ENCODE results near the gene PCGF2.
A peak's percentile ranks its signal among the peaks of the same experiment; 100 is the strongest.

Gene PCGF2

GRCh38 chr17:38716368-38717005 lies 31.6 kb downstream of the PCGF2 start:
- DNase-seq, result no peak

GRCh38 chr17:38715216-38715943 lies 32.8 kb downstream of the PCGF2 start:
- DNase-seq, result no peak

DNA sequence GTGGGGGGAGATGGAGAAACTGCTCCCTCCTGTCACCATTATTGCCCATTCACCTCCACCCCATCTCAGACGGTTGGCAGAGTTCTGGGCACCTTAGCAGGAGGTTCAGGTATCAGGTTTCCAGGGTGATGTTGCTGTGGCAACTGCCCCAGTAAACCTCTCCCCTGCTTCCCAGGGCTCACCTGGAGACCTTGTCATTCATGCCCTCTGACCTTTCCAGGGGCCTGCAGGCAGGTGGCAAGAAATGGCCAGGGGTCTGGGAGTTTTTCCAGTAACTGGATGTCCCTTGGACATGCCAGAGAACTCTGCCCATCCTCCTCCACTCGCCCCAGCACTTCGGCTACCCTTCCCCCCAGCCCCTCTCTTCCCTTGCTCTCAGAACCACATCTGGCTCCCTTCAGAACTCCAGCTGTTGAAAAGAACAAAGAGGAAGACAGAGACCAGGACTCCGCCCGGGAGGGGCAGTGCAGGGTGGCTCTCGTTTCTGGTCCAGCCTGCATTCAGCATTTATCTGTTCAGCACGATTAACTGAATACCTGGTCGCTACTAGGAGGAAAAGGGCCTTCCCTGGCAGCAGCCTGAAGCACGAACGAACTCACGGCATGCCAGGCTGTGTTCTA lies 34.6 kb downstream of the PCGF2 start:
- DNase-seq, result no peak

DNA sequence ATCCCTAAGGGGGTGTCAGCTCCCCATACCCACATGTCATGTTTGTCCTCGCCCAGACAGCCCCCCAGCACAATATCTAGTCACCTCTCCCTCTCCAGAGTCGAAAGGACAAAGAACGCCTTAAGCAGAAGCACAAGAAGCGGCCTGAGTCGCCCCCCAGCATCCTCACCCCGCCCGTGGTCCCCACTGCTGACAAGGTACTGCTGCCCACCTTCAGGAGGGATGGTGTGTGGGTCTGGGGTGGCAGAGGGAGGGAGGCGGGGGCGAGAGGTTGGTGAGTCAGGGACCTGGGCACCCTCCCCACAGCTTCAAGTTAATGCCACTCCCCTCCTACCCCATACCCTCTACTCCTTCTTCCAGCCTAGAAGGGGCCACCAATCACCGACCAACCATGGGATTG lies 35.5 kb downstream of the PCGF2 start:
- no peak for DNase-seq

DNA sequence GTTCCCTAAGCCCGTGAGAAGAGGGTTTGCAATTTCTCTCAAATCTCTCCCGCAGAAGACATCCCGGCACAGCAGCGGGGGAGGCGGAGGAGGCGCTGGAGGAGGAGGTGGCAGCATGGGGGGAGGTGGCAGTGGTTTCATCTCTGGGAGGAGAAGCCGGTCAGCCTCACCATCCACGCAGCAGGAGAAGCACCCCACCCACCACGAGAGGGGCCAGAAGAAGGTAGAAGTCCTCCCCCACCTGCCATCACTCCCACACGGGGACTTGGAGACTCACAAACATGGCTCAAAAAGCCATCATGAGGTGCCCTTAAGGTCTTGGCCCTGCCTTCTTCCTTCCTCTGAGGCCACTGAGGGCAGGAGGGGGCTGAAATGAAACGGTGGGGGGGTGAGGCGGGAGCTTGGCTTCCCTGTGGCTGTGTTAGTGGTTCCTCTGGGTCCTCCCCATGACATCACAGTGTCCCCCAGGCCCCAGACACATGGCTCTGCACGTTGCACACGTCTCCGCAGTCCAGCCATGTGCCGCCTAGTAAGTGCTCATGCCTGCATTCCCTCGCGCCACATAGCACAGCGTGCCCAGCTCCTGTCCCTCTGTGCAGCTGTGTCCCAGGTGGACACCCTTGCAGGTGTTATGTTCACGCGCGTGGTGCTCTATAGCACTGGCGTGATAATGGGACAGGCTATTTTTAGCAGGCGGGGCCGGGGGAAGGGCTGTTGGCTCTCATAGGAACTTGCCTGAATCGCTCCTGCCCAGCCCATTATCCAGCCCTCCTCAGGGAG lies 36.2 kb downstream of the PCGF2 start:
- DNase-seq, result no peak

DNA sequence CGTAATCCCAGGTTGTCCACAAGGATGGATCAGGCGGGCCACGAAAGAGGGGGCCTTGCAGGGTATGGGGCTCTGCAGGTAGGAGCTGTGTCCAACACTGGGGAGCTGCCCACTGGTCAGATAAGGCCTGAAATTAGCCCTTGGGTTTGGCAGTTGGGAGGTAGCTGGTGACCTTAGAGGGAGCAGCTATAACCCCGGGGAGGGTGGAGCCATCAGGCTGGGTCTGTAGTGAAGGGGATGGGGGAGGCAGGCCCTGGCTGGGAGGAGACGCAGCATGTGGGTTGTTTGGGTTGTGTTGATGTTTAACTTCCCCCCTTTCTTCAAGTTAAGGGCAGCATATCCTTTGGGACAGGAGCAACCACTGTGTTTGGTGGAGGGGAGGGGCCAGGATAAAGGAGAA lies 37.2 kb downstream of the PCGF2 start:
- no peak for DNase-seq

DNA sequence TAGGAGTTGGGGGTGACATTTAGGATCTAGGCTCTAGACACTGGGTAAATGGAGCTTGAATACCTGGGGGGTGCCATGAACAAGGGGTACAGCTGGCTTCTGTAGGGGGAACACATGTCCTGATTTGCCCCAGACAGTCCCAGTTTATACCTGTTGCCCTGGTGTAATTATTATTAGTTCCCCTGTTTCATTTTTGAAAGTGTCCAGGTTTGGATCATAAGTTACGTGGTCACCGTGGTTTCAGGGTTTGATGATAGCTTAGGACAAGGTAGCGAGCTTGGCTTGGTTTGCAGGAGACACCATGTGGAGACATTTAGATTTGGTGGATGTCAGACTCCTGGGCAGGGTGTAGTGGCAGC lies 37.6 kb downstream of the PCGF2 start:
- no peak for DNase-seq

- no peak for DNase-seq
These were observed 38.1 kb downstream of the PCGF2 start for GRCh38 chr17:38709864-38710603.

DNA sequence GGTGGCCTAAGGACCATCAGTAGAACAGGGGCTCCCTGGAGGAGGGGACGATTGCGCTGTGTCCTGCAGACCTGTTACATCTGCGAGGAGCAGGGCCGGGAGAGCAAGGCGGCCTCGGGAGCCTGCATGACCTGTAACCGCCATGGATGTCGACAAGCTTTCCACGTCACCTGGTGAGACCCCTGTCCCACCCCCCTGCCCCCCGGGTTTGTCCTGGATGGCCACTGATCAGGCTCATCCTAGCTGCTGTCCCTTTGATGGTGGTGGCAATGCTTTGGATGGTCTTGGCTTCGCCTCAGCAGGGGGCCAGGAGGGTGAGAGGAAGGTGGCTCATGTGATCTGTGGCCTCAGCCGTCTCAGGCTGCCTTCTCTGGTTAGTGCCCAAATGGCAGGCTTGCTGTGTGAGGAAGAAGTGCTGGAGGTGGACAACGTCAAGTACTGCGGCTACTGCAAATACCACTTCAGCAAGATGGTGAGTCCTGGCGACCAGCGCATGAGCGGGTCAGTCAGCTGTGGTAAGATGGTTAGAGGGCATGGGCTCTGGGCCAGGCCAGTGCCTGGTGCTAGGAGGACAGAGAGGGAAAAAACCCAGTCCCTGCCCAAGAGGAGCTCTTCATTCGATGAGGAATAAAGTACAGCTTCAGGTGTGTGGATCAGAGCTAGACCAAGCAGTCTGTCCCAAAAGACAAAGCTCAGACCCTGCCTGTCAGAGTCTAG lies 38.9 kb downstream of the PCGF2 start:
- DNase-seq, result no peak

GRCh38 chr17:38707678-38708351 lies 40.3 kb downstream of the PCGF2 start:
- no peak for DNase-seq

DNA sequence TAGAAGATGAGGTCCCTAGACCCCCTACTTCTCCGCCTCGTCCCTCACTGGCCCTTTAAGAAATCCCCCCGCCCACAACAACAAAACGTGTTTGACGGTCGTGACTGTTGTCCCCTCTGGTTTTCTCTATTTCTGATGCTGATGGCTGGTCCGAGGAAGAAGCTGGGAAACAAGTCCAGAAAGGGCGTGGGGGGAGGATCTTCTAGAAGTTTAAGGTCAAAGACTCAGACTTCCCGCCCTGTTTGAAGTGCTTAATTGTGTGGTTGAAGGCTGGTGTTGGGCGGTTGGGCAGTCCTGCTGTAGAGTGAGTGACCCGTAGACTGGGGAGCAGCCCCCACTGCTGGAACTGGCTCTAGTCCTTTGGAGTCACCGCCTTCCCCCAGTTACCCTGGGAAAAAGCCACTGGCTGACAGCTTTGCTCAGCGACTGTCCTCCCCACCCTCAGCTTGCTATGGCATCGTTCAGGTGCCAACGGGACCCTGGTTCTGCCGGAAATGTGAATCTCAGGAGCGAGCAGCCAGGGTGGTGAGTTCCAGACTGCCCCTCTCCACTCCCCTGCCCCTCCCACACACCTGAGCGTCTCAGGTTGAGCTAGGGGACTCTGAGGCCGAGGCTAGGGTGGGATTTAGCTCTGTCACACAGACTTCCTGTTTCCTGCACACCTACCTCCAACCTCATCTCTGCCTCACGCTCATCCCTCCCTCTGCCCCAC lies 41.5 kb downstream of the PCGF2 start:
- DNase-seq, result peak; percentile 41

DNA sequence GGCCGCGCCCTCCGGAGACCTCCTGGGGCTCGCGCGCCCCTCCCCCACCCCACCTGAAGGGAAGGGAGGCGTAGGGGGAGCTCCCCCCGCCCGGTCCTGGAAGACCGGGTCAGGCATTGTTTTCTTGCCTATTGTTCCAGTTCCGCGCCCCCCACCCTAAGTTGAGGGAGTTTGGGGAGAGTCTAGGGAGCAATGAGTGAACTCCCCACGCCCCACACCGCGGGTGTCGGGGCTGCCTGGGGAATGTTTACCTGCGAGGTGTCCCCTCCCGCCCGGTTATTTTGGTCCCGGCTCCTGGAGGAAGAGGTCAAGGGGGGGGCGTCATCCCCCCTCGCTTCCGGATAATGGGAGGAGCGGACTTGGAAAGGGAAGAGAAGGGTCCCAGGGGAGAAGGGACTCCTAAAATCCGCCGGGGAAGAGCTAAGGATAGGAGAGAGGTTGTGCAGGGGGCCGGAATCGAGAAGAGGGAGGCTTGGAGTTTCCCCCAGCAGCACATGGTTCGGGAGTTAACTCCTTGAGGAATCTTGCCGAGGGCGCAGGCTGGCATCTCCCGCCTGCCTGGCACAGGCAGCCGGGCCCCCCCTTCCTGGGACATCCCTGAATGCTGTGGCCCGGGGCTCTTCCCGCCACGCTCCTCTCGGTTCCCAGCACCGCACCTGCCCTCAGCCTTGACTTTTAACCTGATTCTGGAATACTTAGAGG lies 42.2 kb downstream of the PCGF2 start:
- no peak for DNase-seq

- DNase-seq, result no peak
These were observed 42.7 kb downstream of the PCGF2 start for GRCh38 chr17:38705523-38705802.

- peak; percentile 87 for DNase-seq
These were observed 43.3 kb downstream of the PCGF2 start, which contains the start of gene MLLT6 for GRCh38 chr17:38704606-38705522. Gene MLLT6, plus strand, starts transcription at chr17:38705273. Its CDS starts 360 bp downstream, at chr17:38705633.

DNA sequence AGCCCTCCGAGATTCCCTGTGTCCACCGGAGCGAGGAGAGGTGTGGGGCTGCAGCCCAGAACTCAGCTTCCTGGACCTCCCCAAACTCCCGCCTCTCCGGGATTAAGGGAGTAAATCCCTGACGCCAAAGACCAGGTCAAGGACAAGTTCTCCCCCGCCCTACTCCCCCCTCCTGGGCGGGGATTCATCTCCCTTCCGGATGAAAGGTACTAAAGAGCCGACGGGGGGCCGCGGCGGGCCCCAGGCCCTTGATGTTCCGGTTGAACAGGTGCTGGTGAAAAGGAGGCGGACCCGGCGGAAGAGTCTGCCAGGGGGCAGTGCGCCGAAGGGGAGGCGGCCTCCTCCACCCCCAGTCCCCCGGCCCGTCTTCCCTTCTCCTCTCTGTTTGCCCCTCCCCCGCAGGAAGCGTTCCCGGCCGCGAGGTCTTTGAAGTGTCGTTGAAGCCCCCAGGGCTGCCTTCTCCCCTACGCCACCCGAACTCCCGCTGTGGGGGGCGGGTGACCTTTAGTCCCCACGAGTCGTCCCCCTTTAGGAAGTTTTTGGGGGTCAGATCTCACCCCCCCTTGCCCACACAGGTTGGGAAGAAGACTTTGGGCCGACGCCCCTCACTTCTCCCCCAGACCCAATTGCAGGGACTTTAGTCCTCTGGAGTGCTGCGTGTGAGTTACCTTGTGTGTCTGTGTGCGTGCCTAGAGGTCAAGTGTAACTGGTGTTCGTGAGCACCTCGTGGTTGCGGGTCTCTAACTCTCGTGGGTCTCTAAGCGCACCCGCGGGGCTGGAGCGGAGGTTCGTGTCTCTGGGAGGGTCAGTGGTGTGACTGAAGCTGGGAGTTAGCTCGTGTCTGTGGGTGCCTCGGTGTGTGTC lies 44.2 kb downstream of the PCGF2 start:
- DNase-seq, result peak; percentile 89

GRCh38 chr17:38702916-38703741 lies 45.0 kb downstream of the PCGF2 start:
- DNase-seq, result peak; percentile 63
